H1 (cell line): ENCODE results near the gene ERC1.

ENCODE experiments used
- CTCF ChIP-seq, 3 experiments: IDR thresholded peaks; 1 replicate in 2 of 3; 2 replicates in 1 of 3; pipeline versions ENCODE4 v1.5.1 to v1.6.1; 2011; ENCODE audit warnings: low read length in 3 of 3, mild to moderate bottlenecking in 3 of 3, inconsistent platforms in 2 of 3, low read depth in 1 of 3, moderate library complexity in 1 of 3; ENCODE audit not compliant: insufficient read depth in 1 of 3; ENCODE audit errors: control extremely low read depth in 1 of 3
- MAX ChIP-seq: IDR thresholded peaks from 2 replicates; pipeline ENCODE4 v1.6.1; 2012; ENCODE audit warnings: inconsistent platforms
- SUZ12 ChIP-seq: fragments of 200-600 bp; sonication (generic); IDR thresholded peaks from 2 replicates; pipeline ENCODE4 v1.6.1; 2012; ENCODE audit warnings: mild to moderate bottlenecking, inconsistent platforms, low read length, moderate library complexity, mixed read lengths

- no peak for TF ChIP-seq SUZ12
- TF ChIP-seq CTCF (IDR thresholded peaks at IDR 0.05; ENCODE audit: control extremely low read depth in 1 of 3, insufficient read depth in 1 of 3, low read depth in 1 of 3, low read length in 3 of 3): no peak
- no peak for TF ChIP-seq MAX
These were observed 524.4 kb downstream of the ERC1 start for GRCh38 chr12:1515428-1515827.
